ENCODE results near the gene PPP1R7. TPM values are rescaled to one million over a fixed set of nuclear protein-coding genes. Genes with fewer than 3 reads are reported as not detected.

Gene PPP1R7
- total RNA-seq, 1 donor from 2014 or later: 55.5 TPM

DNA sequence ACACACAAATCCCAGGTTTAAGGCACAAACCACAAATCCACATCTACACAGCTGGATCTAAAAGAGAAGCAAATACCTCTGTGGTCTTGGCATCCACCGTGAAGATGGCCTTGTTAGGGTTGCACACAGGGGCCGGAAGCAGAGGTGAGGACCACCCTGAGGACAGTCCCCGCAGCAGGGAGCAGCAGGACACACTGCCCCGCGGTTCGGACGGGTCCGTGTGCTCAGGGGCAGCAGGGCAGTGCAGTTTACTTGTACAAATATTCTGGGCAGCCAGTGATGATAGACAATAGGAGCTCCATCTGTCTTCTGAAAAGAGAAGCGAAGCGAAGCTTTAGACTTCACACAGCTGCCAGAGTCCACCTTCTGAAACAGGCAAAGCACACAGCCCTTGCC lies 9.8 kb upstream of the PPP1R7 start:
- Mint-ChIP-seq H3K36me3 (ENCODE audit: unreplicated experiment) (peaks cover 2% of the 10 kb centered on the region), H3K4me3 (ENCODE audit: unreplicated experiment) (no peak overlapping the region), H3K27ac (ENCODE audit: unreplicated experiment) (no peak overlapping the region), H3K9me3 (ENCODE audit: unreplicated experiment) (no peaks in the 10 kb centered on the region), H3K4me1 (ENCODE audit: unreplicated experiment) (no peaks in the 10 kb centered on the region), H3K27me3 (ENCODE audit: unreplicated experiment) (no peaks in the 10 kb centered on the region)
- DNase-seq (ENCODE audit: extremely low spot score, unreplicated experiment): no peak
- no peak for TF ChIP-seq CTCF (IDR thresholded peaks at IDR 0.05)

DNA sequence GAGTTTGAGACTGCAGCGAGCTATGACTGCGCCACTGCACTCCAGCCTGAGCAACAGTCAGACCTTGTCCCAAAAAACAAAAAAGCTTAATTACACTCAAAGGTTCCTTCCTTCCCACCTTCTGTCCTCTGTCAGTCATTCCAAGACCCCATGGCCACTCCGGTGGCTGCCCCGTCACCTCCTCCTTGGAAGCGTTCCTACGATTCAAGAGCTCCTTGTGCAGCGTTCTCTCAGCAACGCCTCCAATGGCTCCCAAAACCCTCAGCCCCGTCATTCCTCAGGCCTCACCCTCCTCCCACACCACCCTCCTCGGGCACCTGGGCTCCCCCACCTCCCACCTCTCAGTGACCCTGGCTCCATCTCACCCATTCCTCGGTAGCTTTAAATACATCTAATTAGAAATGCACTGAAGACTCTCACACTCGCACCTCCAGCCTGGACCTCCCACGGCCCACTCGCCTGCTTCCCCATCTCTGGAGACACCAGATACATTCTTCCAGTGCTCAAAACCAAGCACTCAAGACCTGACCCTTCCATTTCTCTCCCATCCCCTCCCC lies 9.0 kb upstream of the PPP1R7 start:
- peaks cover 2% of the 10 kb centered on the region for H3K36me3 Mint-ChIP-seq (ENCODE audit: unreplicated experiment)
- DNase-seq (ENCODE audit: extremely low spot score, unreplicated experiment): no peak
- no peak overlapping the region for H3K27ac Mint-ChIP-seq (ENCODE audit: unreplicated experiment)
- H3K4me3 Mint-ChIP-seq (ENCODE audit: unreplicated experiment): no peak overlapping the region
- H3K27me3 Mint-ChIP-seq (ENCODE audit: unreplicated experiment): no peaks in the 10 kb centered on the region
- no peak for TF ChIP-seq CTCF (IDR thresholded peaks at IDR 0.05)
- no peaks in the 10 kb centered on the region for H3K9me3 Mint-ChIP-seq (ENCODE audit: unreplicated experiment)
- no peaks in the 10 kb centered on the region for H3K4me1 Mint-ChIP-seq (ENCODE audit: unreplicated experiment)

DNA sequence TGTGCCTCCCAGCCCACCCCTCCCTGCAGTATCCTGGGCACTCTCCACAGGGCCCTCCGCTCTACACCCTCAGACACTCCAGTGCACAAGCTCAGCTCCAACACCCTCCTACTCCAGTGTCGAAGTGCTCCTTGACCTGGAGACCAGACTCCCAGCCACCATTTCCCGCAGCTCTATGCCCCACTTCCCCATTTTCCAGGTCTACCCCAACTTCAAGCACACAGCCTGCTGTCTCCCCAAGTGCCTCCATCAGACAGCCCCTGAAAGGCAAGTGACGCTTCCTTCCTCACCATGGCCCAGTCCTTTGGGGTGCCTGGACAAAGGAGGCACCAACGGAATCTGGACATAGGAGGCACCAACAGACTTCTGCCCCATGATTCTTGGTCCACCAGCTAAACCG lies 8.2 kb upstream of the PPP1R7 start:
- no peak overlapping the region for H3K27ac Mint-ChIP-seq (ENCODE audit: unreplicated experiment)
- H3K9me3 Mint-ChIP-seq (ENCODE audit: unreplicated experiment): no peaks in the 10 kb centered on the region
- no peak overlapping the region for H3K4me3 Mint-ChIP-seq (ENCODE audit: unreplicated experiment)
- peaks cover 2% of the 10 kb centered on the region for H3K36me3 Mint-ChIP-seq (ENCODE audit: unreplicated experiment)
- DNase-seq (ENCODE audit: extremely low spot score, unreplicated experiment): no peak
- no peaks in the 10 kb centered on the region for H3K27me3 Mint-ChIP-seq (ENCODE audit: unreplicated experiment)
- TF ChIP-seq CTCF (IDR thresholded peaks at IDR 0.05): no peak
- no peaks in the 10 kb centered on the region for H3K4me1 Mint-ChIP-seq (ENCODE audit: unreplicated experiment)

DNA sequence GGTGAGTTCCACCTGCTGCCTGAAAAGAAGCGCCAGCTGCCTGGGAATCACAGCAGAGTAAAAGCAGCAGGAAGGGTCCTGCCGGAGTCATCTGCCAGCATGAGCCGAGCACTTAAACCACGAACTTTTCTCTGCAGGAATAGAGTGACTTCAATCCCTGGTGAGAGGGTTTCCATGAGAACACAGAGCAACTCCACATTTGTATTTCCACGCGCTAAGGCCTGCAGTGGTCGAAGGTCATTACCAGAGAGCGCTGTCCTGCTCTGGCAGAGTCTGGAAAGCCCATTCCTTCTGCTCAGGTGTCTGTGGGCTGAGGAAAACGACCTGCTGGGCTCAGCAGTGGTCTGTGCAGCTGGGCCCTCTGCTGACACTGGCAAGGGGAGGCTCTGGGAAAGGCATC lies 7.7 kb upstream of the PPP1R7 start:
- Mint-ChIP-seq H3K4me3 (ENCODE audit: unreplicated experiment) (no peak overlapping the region), H3K27me3 (ENCODE audit: unreplicated experiment) (no peaks in the 10 kb centered on the region), H3K36me3 (ENCODE audit: unreplicated experiment) (peaks cover 2% of the 10 kb centered on the region), H3K9me3 (ENCODE audit: unreplicated experiment) (no peaks in the 10 kb centered on the region), H3K27ac (ENCODE audit: unreplicated experiment) (no peak overlapping the region), H3K4me1 (ENCODE audit: unreplicated experiment) (no peaks in the 10 kb centered on the region)
- no peak for TF ChIP-seq CTCF (IDR thresholded peaks at IDR 0.05)
- no peak for DNase-seq (ENCODE audit: extremely low spot score, unreplicated experiment)

DNA sequence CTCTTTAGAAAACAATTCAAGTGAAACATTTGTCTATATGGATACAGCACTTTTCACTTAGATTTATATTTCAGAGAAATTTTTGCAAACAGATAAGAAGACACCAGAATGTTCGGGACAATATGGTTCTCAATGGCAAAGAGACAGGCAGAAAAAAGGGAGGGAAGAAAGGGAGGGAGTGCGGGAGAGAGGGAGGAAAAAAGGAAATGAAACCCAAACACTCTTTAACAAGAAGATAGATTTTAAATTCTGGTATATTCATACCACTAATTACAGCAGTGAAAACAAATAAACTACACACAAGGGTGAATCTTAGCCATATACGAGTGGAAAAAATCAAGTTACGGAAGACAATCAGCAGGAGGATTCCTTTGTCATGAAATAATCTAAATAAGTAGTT lies 4.0 kb upstream of the PPP1R7 start:
- H3K4me1 Mint-ChIP-seq (ENCODE audit: unreplicated experiment): peaks cover 14% of the 10 kb centered on the region
- peaks cover 2% of the 10 kb centered on the region for H3K36me3 Mint-ChIP-seq (ENCODE audit: unreplicated experiment)
- no peak overlapping the region for H3K27ac Mint-ChIP-seq (ENCODE audit: unreplicated experiment)
- TF ChIP-seq CTCF (IDR thresholded peaks at IDR 0.05): no peak
- H3K9me3 Mint-ChIP-seq (ENCODE audit: unreplicated experiment): no peaks in the 10 kb centered on the region
- no peak for DNase-seq (ENCODE audit: extremely low spot score, unreplicated experiment)
- no peak overlapping the region for H3K4me3 Mint-ChIP-seq (ENCODE audit: unreplicated experiment)
- H3K27me3 Mint-ChIP-seq (ENCODE audit: unreplicated experiment): no peaks in the 10 kb centered on the region

All from osteocyte (in vitro differentiated cells).